ENCODE results near the gene CDK4. TPM values are rescaled to one million over a fixed set of nuclear protein-coding genes. Genes with fewer than 3 reads are reported as not detected.

The CDK4 gene
- total and polyA plus RNA-seq, 2 of the 4 experiments (the other 2 are of a cell fraction): 261 to 297 TPM

- Histone ChIP-seq H2BK20ac (ENCODE audit: low read depth, low read length) (no peak overlapping the region), H4K91ac (ENCODE audit: insufficient read depth, low read depth, low read length) (no peak overlapping the region), H2BK5ac (ENCODE audit: low read depth, low read length, poor library complexity, severe bottlenecking) (no peak overlapping the region), H3K9ac (ENCODE audit: low read depth, low read length) (no peak overlapping the region), H2BK120ac (ENCODE audit: low read depth, low read length) (no peak overlapping the region), H3K9me1 (ENCODE audit: insufficient read depth, low read length) (no peaks in the 10 kb centered on the region), H3K56ac (ENCODE audit: extremely low read depth, insufficient read depth, low read length) (no peak overlapping the region), H4K20me1 (ENCODE audit: insufficient read depth, low read length) (0 out of 2 replicates have a peak, but pooled peaks cover 10% of the 10 kb centered on the region), H3K4me1 (ENCODE audit: control insufficient read depth, insufficient read depth, low read length) (0 out of 2 replicates have a peak, but pooled peaks cover 3% of the 10 kb centered on the region), H2AFZ (replicated peaks; ENCODE audit: low read length, poor library complexity) (no peak overlapping the region), H3K4me3 (ENCODE audit: insufficient read depth, low read depth, low read length) (no peak overlapping the region), H3K4me2 (ENCODE audit: low read depth, low read length) (no peak overlapping the region), H3K4ac (ENCODE audit: low read depth, low read length) (no peak overlapping the region), H3K14ac (replicated peaks; ENCODE audit: low read depth, low read length) (no peak overlapping the region), H2AK5ac (ENCODE audit: low read depth, low read length) (no peak overlapping the region), H2AK9ac (replicated peaks; ENCODE audit: low read depth, low read length, poor library complexity) (peak overlapping the region; percentile 28), H3K27ac (ENCODE audit: insufficient read depth, low read length) (no peak overlapping the region), H3K9me3 (ENCODE audit: control insufficient read depth, insufficient read depth, low read length) (no peaks in the 10 kb centered on the region), H4K8ac (ENCODE audit: low read depth in 2 of 2, low read length in 2 of 2) (no peak overlapping the region), H3K79me1 (ENCODE audit: low read depth in 1 of 2, low read length in 2 of 2) (no peaks in the 10 kb centered on the region), H3K36me3 (ENCODE audit: control insufficient read depth, insufficient read depth, low read length) (no peaks in the 10 kb centered on the region), H2BK15ac (ENCODE audit: low read depth, low read length) (no peak overlapping the region), H3K27me3 (ENCODE audit: control insufficient read depth, insufficient read depth, low read length) (peaks cover 68% of the 10 kb centered on the region), H3K18ac (ENCODE audit: low read depth, low read length) (no peak overlapping the region), H4K5ac (ENCODE audit: low read depth, low read length) (no peak overlapping the region), H3K23ac (ENCODE audit: low read depth, low read length) (no peak overlapping the region)
- ATAC-seq (ENCODE audit: low read depth) (no peak), DNase-seq (peak; percentile 14)
- no TSS peak for BruUV-seq (replicated peaks)
- ChIA-PET POLR2A (ENCODE audit: unreplicated experiment) (no interaction called here), CTCF (no interaction called here)
- 100% methylated on average over 3 of the region's 11 CpGs; no CpG with 5 or more reads in 1 of the 2 experiments for WGBS, 2 experiments (ENCODE audit: extremely low coverage in 2 of 2, insufficient read length in 1 of 2)
- intact Hi-C loops (cut with micrococcal nuclease): no loop called here
- in situ Hi-C loops (cut with MboI; ENCODE audit: low sequenced_read_pairs): loop anchor here (10.0 kb wide), 1 partner anchor 148 kb away; no protein-coding TSS in a partner anchor
- no peak for TF ChIP-seq FOS (IDR thresholded peaks at IDR 0.05; ENCODE audit: low read depth, low read length)
- TF ChIP-seq RAD21 (IDR thresholded peaks at IDR 0.05; ENCODE audit: low read length): no peak
- no peak for TF ChIP-seq NFE2L2 (IDR thresholded peaks at IDR 0.05; ENCODE audit: low read depth, low read length)
- TF ChIP-seq SMC3 (IDR thresholded peaks at IDR 0.05; ENCODE audit: low read depth, low read length): no peak
- no peak for TF ChIP-seq CEBPB (IDR thresholded peaks at IDR 0.05; ENCODE audit: low read depth, low read length)
- TF ChIP-seq RFX5 (IDR thresholded peaks at IDR 0.05; ENCODE audit: low read depth, low read length): no peak
- TF ChIP-seq MXI1 (IDR thresholded peaks at IDR 0.05; ENCODE audit: borderline replicate concordance, low read depth, low read length): no peak
- TF ChIP-seq, protein P1, sequence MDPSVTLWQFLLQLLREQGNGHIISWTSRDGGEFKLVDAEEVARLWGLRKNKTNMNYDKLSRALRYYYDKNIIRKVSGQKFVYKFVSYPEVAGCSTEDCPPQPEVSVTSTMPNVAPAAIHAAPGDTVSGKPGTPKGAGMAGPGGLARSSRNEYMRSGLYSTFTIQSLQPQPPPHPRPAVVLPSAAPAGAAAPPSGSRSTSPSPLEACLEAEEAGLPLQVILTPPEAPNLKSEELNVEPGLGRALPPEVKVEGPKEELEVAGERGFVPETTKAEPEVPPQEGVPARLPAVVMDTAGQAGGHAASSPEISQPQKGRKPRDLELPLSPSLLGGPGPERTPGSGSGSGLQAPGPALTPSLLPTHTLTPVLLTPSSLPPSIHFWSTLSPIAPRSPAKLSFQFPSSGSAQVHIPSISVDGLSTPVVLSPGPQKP (IDR thresholded peaks at IDR 0.05; ENCODE audit: borderline replicate concordance, low read depth, low read length): no peak
- no peak for TF ChIP-seq CHD1 (IDR thresholded peaks at IDR 0.05; ENCODE audit: low read depth, low read length)
- TF ChIP-seq MAFK (IDR thresholded peaks at IDR 0.05; ENCODE audit: low read depth, low read length): no peak
- no peak for TF ChIP-seq MAZ (IDR thresholded peaks at IDR 0.05; ENCODE audit: borderline replicate concordance, low read depth, low read length)
- no peak for TF ChIP-seq CTCF (conservative IDR thresholded peaks at IDR 0.05; ENCODE audit: low read depth, low read length)
- TF ChIP-seq, protein P2, sequence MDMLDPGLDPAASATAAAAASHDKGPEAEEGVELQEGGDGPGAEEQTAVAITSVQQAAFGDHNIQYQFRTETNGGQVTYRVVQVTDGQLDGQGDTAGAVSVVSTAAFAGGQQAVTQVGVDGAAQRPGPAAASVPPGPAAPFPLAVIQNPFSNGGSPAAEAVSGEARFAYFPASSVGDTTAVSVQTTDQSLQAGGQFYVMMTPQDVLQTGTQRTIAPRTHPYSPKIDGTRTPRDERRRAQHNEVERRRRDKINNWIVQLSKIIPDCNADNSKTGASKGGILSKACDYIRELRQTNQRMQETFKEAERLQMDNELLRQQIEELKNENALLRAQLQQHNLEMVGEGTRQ (IDR thresholded peaks at IDR 0.05; ENCODE audit: low read depth, low read length): no peak
- dilution Hi-C loops (cut with HindIII; ENCODE audit: low sequenced_read_pairs, unreplicated experiment): no loop called here
These were observed 19.1 kb downstream of the CDK4 start for GRCh38 chr12:57732726-57733593.

Data from IMR-90 (cell line).